Measurements from ENCODE around the gene THTPA.

The THTPA gene

GRCh38 chr14:23523229-23524016 lies 32.6 kb upstream of the THTPA start:
- no peak overlapping the region for H3K4me3 ChIP-seq (ENCODE audit: low read depth, low read length)
- DNase-seq (ENCODE audit: low read depth): no peak
- in situ Hi-C loops (cut with HindIII; ENCODE audit: low sequenced_read_pairs): no loop called here
- TF ChIP-seq CTCF (IDR thresholded peaks at IDR 0.05; ENCODE audit: low read depth, low read length, missing control alignments): no peak

- no peak for DNase-seq (ENCODE audit: low read depth)
Observed at GRCh38 chr14:23524954-23525353, 31.1 kb upstream of the THTPA start.

GRCh38 chr14:23525611-23526010 lies 30.5 kb upstream of the THTPA start:
- TF ChIP-seq CTCF (IDR thresholded peaks at IDR 0.05; ENCODE audit: low read depth, low read length, missing control alignments): no peak
- no peak overlapping the region for H3K4me3 ChIP-seq (ENCODE audit: low read depth, low read length)
- no peak for DNase-seq (ENCODE audit: low read depth)
- in situ Hi-C loops (cut with HindIII; ENCODE audit: low sequenced_read_pairs): no loop called here

More at GRCh38 chr14:23524954-23525353, 31.1 kb upstream of the THTPA start:
- in situ Hi-C loops (cut with HindIII; ENCODE audit: low sequenced_read_pairs): no loop called here
- H3K4me3 ChIP-seq (ENCODE audit: low read depth, low read length): no peak overlapping the region
- no peak for TF ChIP-seq CTCF (IDR thresholded peaks at IDR 0.05; ENCODE audit: low read depth, low read length, missing control alignments)

GRCh38 chr14:23528555-23528954 lies 27.5 kb upstream of the THTPA start:
- DNase-seq (ENCODE audit: low read depth): no peak
- in situ Hi-C loops (cut with HindIII; ENCODE audit: low sequenced_read_pairs): no loop called here
- TF ChIP-seq CTCF (IDR thresholded peaks at IDR 0.05; ENCODE audit: low read depth, low read length, missing control alignments): peak; percentile 34
- no peak overlapping the region for H3K4me3 ChIP-seq (ENCODE audit: low read depth, low read length)

- no peak for DNase-seq (ENCODE audit: low read depth)
- no peak overlapping the region for H3K4me3 ChIP-seq (ENCODE audit: low read depth, low read length)
- no peak for TF ChIP-seq CTCF (IDR thresholded peaks at IDR 0.05; ENCODE audit: low read depth, low read length, missing control alignments)
- in situ Hi-C loops (cut with HindIII; ENCODE audit: low sequenced_read_pairs): no loop called here
Observed at GRCh38 chr14:23529016-23529415, 27.1 kb upstream of the THTPA start.

- H3K4me3 ChIP-seq (ENCODE audit: low read depth, low read length): no peak overlapping the region
- TF ChIP-seq CTCF (IDR thresholded peaks at IDR 0.05; ENCODE audit: low read depth, low read length, missing control alignments): no peak
- in situ Hi-C loops (cut with HindIII; ENCODE audit: low sequenced_read_pairs): loop anchor here (5.0 kb wide), 1 partner anchor 43 kb away; no protein-coding TSS in a partner anchor
- DNase-seq (ENCODE audit: low read depth): no peak
Observed at GRCh38 chr14:23530375-23531055, 25.6 kb upstream of the THTPA start.

Data from astrocyte of the cerebellum (primary cell).